ENCODE results near the gene WNK1.

DNA sequence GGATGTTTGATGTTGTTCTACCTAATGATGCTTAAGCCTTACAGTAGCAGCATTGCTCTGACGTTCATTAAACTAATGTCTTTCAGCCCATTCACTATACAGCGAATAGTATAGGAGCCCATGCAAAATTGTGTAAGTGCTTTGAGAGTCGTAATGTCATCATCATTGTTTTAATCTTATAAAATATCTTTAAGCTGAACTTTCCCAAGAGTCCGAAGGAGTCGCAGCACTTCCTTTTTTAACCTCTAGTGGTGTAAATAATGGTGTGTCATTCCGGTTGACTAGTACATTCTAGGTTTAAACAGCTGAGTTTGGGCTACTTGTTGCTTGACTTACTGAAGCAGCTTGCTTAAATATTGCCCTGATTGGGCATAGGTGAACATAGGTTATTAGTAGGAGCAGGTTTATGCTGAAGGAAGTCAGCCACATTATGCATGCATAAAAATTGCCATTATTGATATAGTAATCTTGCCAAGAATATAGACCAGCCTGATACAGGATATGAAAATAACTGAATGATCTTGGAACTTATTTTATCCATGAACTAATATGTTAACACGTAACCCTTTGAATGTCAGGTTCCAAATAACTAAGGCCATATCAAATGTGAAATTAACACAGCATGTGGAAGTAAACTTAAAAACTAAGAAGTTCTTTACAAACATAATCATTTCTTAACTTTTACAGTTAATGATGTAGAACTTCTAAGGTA is 2.6 kb downstream of the WNK1 start:
- TF ChIP-seq, protein P1, sequence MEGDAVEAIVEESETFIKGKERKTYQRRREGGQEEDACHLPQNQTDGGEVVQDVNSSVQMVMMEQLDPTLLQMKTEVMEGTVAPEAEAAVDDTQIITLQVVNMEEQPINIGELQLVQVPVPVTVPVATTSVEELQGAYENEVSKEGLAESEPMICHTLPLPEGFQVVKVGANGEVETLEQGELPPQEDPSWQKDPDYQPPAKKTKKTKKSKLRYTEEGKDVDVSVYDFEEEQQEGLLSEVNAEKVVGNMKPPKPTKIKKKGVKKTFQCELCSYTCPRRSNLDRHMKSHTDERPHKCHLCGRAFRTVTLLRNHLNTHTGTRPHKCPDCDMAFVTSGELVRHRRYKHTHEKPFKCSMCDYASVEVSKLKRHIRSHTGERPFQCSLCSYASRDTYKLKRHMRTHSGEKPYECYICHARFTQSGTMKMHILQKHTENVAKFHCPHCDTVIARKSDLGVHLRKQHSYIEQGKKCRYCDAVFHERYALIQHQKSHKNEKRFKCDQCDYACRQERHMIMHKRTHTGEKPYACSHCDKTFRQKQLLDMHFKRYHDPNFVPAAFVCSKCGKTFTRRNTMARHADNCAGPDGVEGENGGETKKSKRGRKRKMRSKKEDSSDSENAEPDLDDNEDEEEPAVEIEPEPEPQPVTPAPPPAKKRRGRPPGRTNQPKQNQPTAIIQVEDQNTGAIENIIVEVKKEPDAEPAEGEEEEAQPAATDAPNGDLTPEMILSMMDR (IDR thresholded peaks at IDR 0.05), result no peak
- TF ChIP-seq POLR2A (IDR thresholded peaks at IDR 0.05), result no peak

All from lower leg skin (tissue), 3 donors.